H9 (cell line): ENCODE data around the gene SLC12A1. TPM values are rescaled to one million over a fixed set of nuclear protein-coding genes. Genes with fewer than 3 reads are reported as not detected.
A peak's percentile ranks its signal among the peaks of the same experiment; 100 is the strongest.

Experiments
- DNase-seq: peaks from one replicate; pipeline ENCODE4 v3.0.0-alpha.2; 2017
- H2AFZ ChIP-seq: one replicate; pipeline ENCODE4 v1.6.1; 2013; ENCODE audit warnings: mild to moderate bottlenecking, low read length, control low read depth, moderate library complexity
- H2AK5ac ChIP-seq: 2 replicates; pipeline ENCODE4 v1.6.1; 2013; ENCODE audit warnings: low read length, control low read depth, mixed read lengths; ENCODE audit not compliant: insufficient read length
- H2BK120ac ChIP-seq: one replicate; pipeline ENCODE4 v1.6.1; 2013; ENCODE audit warnings: low read depth, mild to moderate bottlenecking, low read length, control low read depth, inconsistent platforms; ENCODE audit not compliant: poor library complexity, severe bottlenecking
- H2BK12ac ChIP-seq: 2 replicates; pipeline ENCODE4 v1.6.1; 2013; ENCODE audit warnings: low read length, control low read depth, mixed read lengths, low read depth; ENCODE audit not compliant: insufficient read length
- H2BK15ac ChIP-seq: 2 replicates; pipeline ENCODE4 v1.6.1; 2013; ENCODE audit warnings: low read depth, low read length, control low read depth
- H2BK20ac ChIP-seq: one replicate; pipeline ENCODE4 v1.6.1; 2013; ENCODE audit warnings: low read depth, mild to moderate bottlenecking, low read length, control low read depth, inconsistent platforms; ENCODE audit not compliant: poor library complexity, severe bottlenecking
- H2BK5ac ChIP-seq: 2 replicates; pipeline ENCODE4 v1.6.1; 2013; ENCODE audit warnings: low read length, control low read depth, mixed read lengths; ENCODE audit not compliant: insufficient read length
- H3K14ac ChIP-seq: 2 replicates; pipeline ENCODE4 v1.6.1; 2013; ENCODE audit warnings: low read length, control low read depth; ENCODE audit not compliant: insufficient read depth
- H3K18ac ChIP-seq: 2 replicates; pipeline ENCODE4 v1.6.1; 2013; ENCODE audit warnings: low read depth, mild to moderate bottlenecking, mixed read lengths, low read length, control low read depth; ENCODE audit not compliant: insufficient read length
- H3K23ac ChIP-seq: 2 replicates; pipeline ENCODE4 v1.6.1; 2013; ENCODE audit warnings: low read length, control low read depth, mixed read lengths, low read depth; ENCODE audit not compliant: insufficient read length
- H3K23me2 ChIP-seq: 2 replicates; pipeline ENCODE4 v1.6.1; 2013; ENCODE audit warnings: low read depth, mild to moderate bottlenecking, mixed read lengths, low read length, control low read depth; ENCODE audit not compliant: insufficient read length, poor library complexity, severe bottlenecking
- H3K27ac ChIP-seq: 2 replicates; pipeline ENCODE4 v1.5.1; 2013; ENCODE audit warnings: low read length, control low read depth, mixed read lengths, low read depth; ENCODE audit not compliant: insufficient read length
- H3K27me3 ChIP-seq: 2 replicates; pipeline ENCODE4 v1.6.1; 2013; ENCODE audit warnings: low read length, control low read depth, inconsistent platforms; ENCODE audit not compliant: insufficient read depth
- H3K4ac ChIP-seq: 2 replicates; pipeline ENCODE4 v1.6.1; 2013; ENCODE audit warnings: low read depth, mild to moderate bottlenecking, control low read depth, inconsistent platforms, low read length, moderate library complexity
- H3K4me1 ChIP-seq: 2 replicates; pipeline ENCODE4 v1.6.1; 2013; ENCODE audit warnings: low read length, control low read depth, inconsistent platforms; ENCODE audit not compliant: insufficient read depth
- H3K4me2 ChIP-seq: 2 replicates; pipeline ENCODE4 v1.6.1; 2013; ENCODE audit warnings: low read length, control low read depth, mixed read lengths; ENCODE audit not compliant: insufficient read length, insufficient read depth
- H3K56ac ChIP-seq: 2 replicates; pipeline ENCODE4 v1.6.1; 2013; ENCODE audit warnings: low read depth, mild to moderate bottlenecking, mixed read lengths, low read length, control low read depth; ENCODE audit not compliant: insufficient read length
- H3K79me1 ChIP-seq: 2 replicates; pipeline ENCODE4 v1.6.1; 2013; ENCODE audit warnings: low read depth, mild to moderate bottlenecking, moderate library complexity, low read length, control low read depth, inconsistent platforms; ENCODE audit not compliant: insufficient read depth, poor library complexity, severe bottlenecking
- H3K79me2 ChIP-seq: 2 replicates; pipeline ENCODE4 v1.6.1; 2013; ENCODE audit warnings: low read length, control low read depth, inconsistent platforms; ENCODE audit not compliant: insufficient read depth
- H3K9ac ChIP-seq: 2 replicates; pipeline ENCODE4 v1.6.1; 2013; ENCODE audit warnings: low read length, control low read depth, mixed read lengths; ENCODE audit not compliant: insufficient read length; ENCODE audit errors: extremely low read depth
- H3K9me3 ChIP-seq: one replicate; pipeline ENCODE4 v1.6.1; 2013; ENCODE audit warnings: low read depth, low read length, inconsistent platforms; ENCODE audit not compliant: control insufficient read depth
- H3T11ph ChIP-seq: one replicate; pipeline ENCODE4 v1.6.1; 2013; ENCODE audit warnings: mild to moderate bottlenecking, low read length, control low read depth, inconsistent platforms
- H4K20me1 ChIP-seq: one replicate; pipeline ENCODE4 v1.6.1; 2013; ENCODE audit not compliant: control insufficient read depth, insufficient read length, insufficient read depth
- H4K5ac ChIP-seq: 2 replicates; pipeline ENCODE4 v1.6.1; 2013; ENCODE audit warnings: low read depth, mild to moderate bottlenecking, mixed read lengths, low read length, control low read depth; ENCODE audit not compliant: insufficient read length
- H4K8ac ChIP-seq: replicated peaks from 2 replicates; pipeline ENCODE4 v1.6.1; 2013; ENCODE audit warnings: low read length, control low read depth, mixed read lengths, low read depth; ENCODE audit not compliant: insufficient read length
- H4K91ac ChIP-seq: 2 replicates; pipeline ENCODE4 v1.6.1; 2013; ENCODE audit warnings: low read depth, mild to moderate bottlenecking, moderate library complexity, mixed read lengths, low read length, control low read depth; ENCODE audit not compliant: insufficient read length
- H3K27ac Mint-ChIP-seq, 3 experiments: 2 replicates in 2 of 3; 3 replicates in 1 of 3; pipeline ENCODE4 v1.8.0; 2020 to 2021; ENCODE audit warnings: mixed read lengths in 3 of 3, mild to moderate bottlenecking in 1 of 3, moderate library complexity in 1 of 3
- H3K27me3 Mint-ChIP-seq: 2 replicates; pipeline ENCODE4 v1.8.0; 2021; ENCODE audit warnings: low read depth, mild to moderate bottlenecking, moderate library complexity, mixed read lengths
- H3K36me3 Mint-ChIP-seq, 3 experiments: 2 replicates in 2 of 3; 3 replicates in 1 of 3; pipeline ENCODE4 v1.8.0; 2020 to 2021; ENCODE audit warnings: low read depth in 3 of 3, mixed read lengths in 3 of 3; ENCODE audit not compliant: insufficient read depth in 1 of 3
- H3K4me1 Mint-ChIP-seq, 2 experiments: 2 replicates each; pipeline ENCODE4 v1.8.0; 2020; ENCODE audit warnings: mixed read lengths in 2 of 2
- H3K4me3 Mint-ChIP-seq, 2 experiments: 2 replicates in 1 of 2; 3 replicates in 1 of 2; pipeline ENCODE4 v1.8.0; 2020 to 2021; ENCODE audit warnings: mild to moderate bottlenecking in 2 of 2, mixed read lengths in 2 of 2, moderate library complexity in 1 of 2
- H3K9me3 Mint-ChIP-seq, 2 experiments: 2 replicates in 1 of 2; 3 replicates in 1 of 2; pipeline ENCODE4 v1.8.0; 2020; ENCODE audit warnings: mild to moderate bottlenecking in 2 of 2, mixed read lengths in 2 of 2, moderate library complexity in 1 of 2
- WGBS: extraction: QIAGEN DNeasy Blood & Tissue Kit; methylation state at CpG from one replicate; pipeline ENCODE4 v1.1.7; 2013; ENCODE audit warnings: missing lambda C conversion rate, low lambda C conversion rate, mixed read lengths; ENCODE audit not compliant: insufficient read length; ENCODE audit errors: extremely low coverage; 5-methylcytosine and 5-hydroxymethylcytosine counted together
- total RNA-seq: library from RNA; stranded (reverse); gene quantifications from 2 replicates; pipeline ENCODE4 v1.2.1, GENCODE V29; 2021
- TF ChIP-seq, protein P1 (sequence below): fragments of 200-600 bp; sonication (generic); conservative IDR thresholded peaks from 3 replicates; pipeline ENCODE4 v1.8.0; 2021; ENCODE audit warnings: antibody characterized with exemption, mild to moderate bottlenecking

The SLC12A1 gene
- total RNA-seq, 1 experiment from 2014 or later = 0.07 TPM

DNA sequence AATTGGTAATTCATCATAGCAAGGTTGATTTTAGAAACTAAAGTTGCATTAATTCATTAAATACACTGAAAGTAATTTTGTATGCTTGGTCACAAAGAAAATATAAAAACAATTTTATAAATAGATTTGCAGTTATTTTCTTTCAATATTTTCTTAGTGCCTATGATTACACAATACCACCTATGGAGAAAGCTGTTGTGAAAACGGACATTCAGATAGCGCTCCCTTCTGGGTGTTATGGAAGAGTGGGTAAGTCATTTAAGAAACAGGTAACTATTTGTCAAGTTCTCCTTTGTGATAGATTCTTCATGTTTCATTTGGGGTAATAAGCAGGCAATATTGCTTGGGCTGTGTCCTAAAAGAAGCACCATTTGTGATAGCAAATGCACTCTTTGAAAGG, 128.2 kb downstream of the SLC12A1 start:
- H3K27ac Mint-ChIP-seq = no peak overlapping the region
- Histone ChIP-seq H3K79me1 (no peaks in the 10 kb centered on the region), H3K4ac (no peak overlapping the region), H3K27me3 (no peaks in the 10 kb centered on the region), H2BK5ac (no peak overlapping the region), H3K4me2 (no peak overlapping the region), H4K91ac (no peak overlapping the region), H2BK12ac (no peak overlapping the region), H2AK5ac (no peak overlapping the region), H4K5ac (no peak overlapping the region), H2BK15ac (no peak overlapping the region), H3K79me2 (no peaks in the 10 kb centered on the region; the same call in 1 of the 2 replicates), H3K56ac (no peak overlapping the region), H3K14ac (no peak overlapping the region), H3K27ac (no peak overlapping the region), H3K4me1 (no peaks in the 10 kb centered on the region), H3K23me2 (peaks cover 14% of the 10 kb centered on the region), H3K18ac (no peak overlapping the region), H3K23ac (no peak overlapping the region), H3T11ph (no peak overlapping the region), H2BK120ac (no peak overlapping the region), H3K9me3 (no peaks in the 10 kb centered on the region), H4K20me1 (no peaks in the 10 kb centered on the region), H3K9ac (no peak overlapping the region), H2AFZ (no peak overlapping the region), H4K8ac (no peak overlapping the region), H2BK20ac (no peak overlapping the region)
- peak overlapping the region in 1 of 2 experiments; percentile 16; a peak in 1 of 5 replicates for H3K4me3 Mint-ChIP-seq
- H3K36me3 Mint-ChIP-seq = peaks cover 9 to 47% (median 31%) of the 10 kb centered on the region in 3 experiments
- no peak for DNase-seq
- H3K27me3 Mint-ChIP-seq = no peaks in the 10 kb centered on the region
- H3K9me3 Mint-ChIP-seq = no peaks in the 10 kb centered on the region
- WGBS = no CpG with 5 or more reads among the region's 2 CpGs
- TF ChIP-seq, protein P1, sequence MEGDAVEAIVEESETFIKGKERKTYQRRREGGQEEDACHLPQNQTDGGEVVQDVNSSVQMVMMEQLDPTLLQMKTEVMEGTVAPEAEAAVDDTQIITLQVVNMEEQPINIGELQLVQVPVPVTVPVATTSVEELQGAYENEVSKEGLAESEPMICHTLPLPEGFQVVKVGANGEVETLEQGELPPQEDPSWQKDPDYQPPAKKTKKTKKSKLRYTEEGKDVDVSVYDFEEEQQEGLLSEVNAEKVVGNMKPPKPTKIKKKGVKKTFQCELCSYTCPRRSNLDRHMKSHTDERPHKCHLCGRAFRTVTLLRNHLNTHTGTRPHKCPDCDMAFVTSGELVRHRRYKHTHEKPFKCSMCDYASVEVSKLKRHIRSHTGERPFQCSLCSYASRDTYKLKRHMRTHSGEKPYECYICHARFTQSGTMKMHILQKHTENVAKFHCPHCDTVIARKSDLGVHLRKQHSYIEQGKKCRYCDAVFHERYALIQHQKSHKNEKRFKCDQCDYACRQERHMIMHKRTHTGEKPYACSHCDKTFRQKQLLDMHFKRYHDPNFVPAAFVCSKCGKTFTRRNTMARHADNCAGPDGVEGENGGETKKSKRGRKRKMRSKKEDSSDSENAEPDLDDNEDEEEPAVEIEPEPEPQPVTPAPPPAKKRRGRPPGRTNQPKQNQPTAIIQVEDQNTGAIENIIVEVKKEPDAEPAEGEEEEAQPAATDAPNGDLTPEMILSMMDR = peak; percentile 40; the same call in 2 of the 3 replicates
- H3K4me1 Mint-ChIP-seq = peaks cover 27 to 35% of the 10 kb centered on the region in 2 experiments
